WERI-Rb-1 (cell line): Measurements from ENCODE around the gene RASGEF1B.

Source experiments
- DNase-seq: peaks from one replicate; pipeline ENCODE4 v3.0.0-alpha.2; 2020
- H3K27ac ChIP-seq: fragments of 250-450 bp; sonication (Bioruptor Pico); 2 replicates; pipeline ENCODE4 v1.5.1; 2020; ENCODE audit warnings: mild to moderate bottlenecking, moderate library complexity
- H3K27me3 ChIP-seq: fragments of 250-450 bp; sonication (Bioruptor Pico); 2 replicates; pipeline ENCODE4 v1.5.1; 2021; ENCODE audit warnings: mild to moderate bottlenecking, low read depth, moderate library complexity; ENCODE audit not compliant: insufficient read depth, severe bottlenecking
- H3K36me3 ChIP-seq: fragments of 250-450 bp; sonication (Bioruptor Pico); 2 replicates; pipeline ENCODE4 v1.5.1; 2020; ENCODE audit warnings: mild to moderate bottlenecking, moderate library complexity
- H3K4me3 ChIP-seq: 2 replicates; pipeline ENCODE4 v1.5.1; 2011; ENCODE audit warnings: low read depth, mild to moderate bottlenecking, control low read depth, low read length
- H3K9me3 ChIP-seq: fragments of 250-450 bp; sonication (Bioruptor Pico); 2 replicates; pipeline ENCODE4 v1.5.1; 2021; ENCODE audit warnings: mild to moderate bottlenecking, moderate library complexity; ENCODE audit not compliant: severe bottlenecking
- CTCF ChIP-seq: IDR thresholded peaks from 2 replicates; pipeline ENCODE4 v1.5.1; 2011; ENCODE audit warnings: low read depth, mild to moderate bottlenecking, control low read depth, inconsistent platforms, low read length

The RASGEF1B gene

GRCh38 chr4:81471588-81472280 is at the start of gene RASGEF1B:
RASGEF1B (minus strand) TSS chr4:81471907; CDS start chr4:81459508, 12,399 bp downstream.
- H3K27ac ChIP-seq: peak within 1 kb of the TSS; percentile 97
- H3K27me3 ChIP-seq: no peaks in the 10 kb centered on the region
- H3K4me3 ChIP-seq: peak within 1 kb of the TSS; percentile 87
- DNase-seq: peak; percentile 91
- H3K9me3 ChIP-seq: no peaks in the 10 kb centered on the region
- H3K36me3 ChIP-seq: peaks cover 41% of the 10 kb centered on the region
- no peak for TF ChIP-seq CTCF

GRCh38 chr4:81519856-81520255 is 48.1 kb upstream of the RASGEF1B start:
- Histone ChIP-seq H3K4me3 (no peak overlapping the region), H3K36me3 (no peaks in the 10 kb centered on the region), H3K9me3 (no peaks in the 10 kb centered on the region), H3K27me3 (no peaks in the 10 kb centered on the region), H3K27ac (no peak overlapping the region)
- DNase-seq: no peak
- TF ChIP-seq CTCF: no peak

- no peak overlapping the region for H3K4me3 ChIP-seq
- H3K27me3 ChIP-seq: no peaks in the 10 kb centered on the region
- H3K36me3 ChIP-seq: no peaks in the 10 kb centered on the region
Measured at GRCh38 chr4:81519427-81519773, 47.7 kb upstream of the RASGEF1B start.

GRCh38 chr4:81518762-81519426 is 47.2 kb upstream of the RASGEF1B start:
- no peaks in the 10 kb centered on the region for H3K9me3 ChIP-seq
- DNase-seq: no peak
- no peak for TF ChIP-seq CTCF
- no peak overlapping the region for H3K27ac ChIP-seq
- no peaks in the 10 kb centered on the region for H3K27me3 ChIP-seq
- no peak overlapping the region for H3K4me3 ChIP-seq
- H3K36me3 ChIP-seq: no peaks in the 10 kb centered on the region

More at GRCh38 chr4:81519427-81519773, 47.7 kb upstream of the RASGEF1B start:
- Histone ChIP-seq H3K27ac (no peak overlapping the region), H3K9me3 (no peaks in the 10 kb centered on the region)
- TF ChIP-seq CTCF: no peak
- no peak for DNase-seq

- Histone ChIP-seq H3K27ac (no peak overlapping the region), H3K36me3 (no peaks in the 10 kb centered on the region), H3K4me3 (no peak overlapping the region), H3K27me3 (no peaks in the 10 kb centered on the region), H3K9me3 (no peaks in the 10 kb centered on the region)
- DNase-seq: no peak
- no peak for TF ChIP-seq CTCF
Measured at GRCh38 chr4:81516241-81516640, 44.5 kb upstream of the RASGEF1B start.
